GM23338 (cell line): ENCODE measurements around the gene TMPRSS13. TPM values are rescaled to one million over a fixed set of nuclear protein-coding genes. Genes with fewer than 3 reads are reported as not detected.

ENCODE experiments used
- ATAC-seq: fragments of 200-7000 bp; cut with Tn5 transposase; 3 replicates; pipeline ENCODE4 v1.9.1; 2020
- DNase-seq: peaks from one replicate; pipeline ENCODE4 v3.0.0-alpha.2; 2015; ENCODE audit warnings: low spot score
- H2AFZ ChIP-seq: fragments of 200-600 bp; sonication (generic); 2 replicates; pipeline ENCODE4 v1.8.0; 2016; ENCODE audit warnings: antibody characterized with exemption, mild to moderate bottlenecking, moderate library complexity
- H3F3A ChIP-seq: fragments of 200-600 bp; sonication (generic); replicated peaks from 2 replicates; pipeline ENCODE4 v1.8.0; 2017; ENCODE audit warnings: antibody characterized with exemption, mixed run types, low read depth
- H3K27ac ChIP-seq: fragments of 200-600 bp; sonication (generic); 2 replicates; pipeline ENCODE4 v1.6.1; 2016; ENCODE audit warnings: low read depth
- H3K27me3 ChIP-seq: fragments of 200-600 bp; sonication (generic); 2 replicates; pipeline ENCODE4 v1.8.0; 2016; ENCODE audit warnings: mild to moderate bottlenecking, mixed run types, moderate library complexity; ENCODE audit not compliant: insufficient read depth
- H3K36me3 ChIP-seq: fragments of 200-600 bp; sonication (generic); 2 replicates; pipeline ENCODE4 v1.8.0; 2016; ENCODE audit warnings: mild to moderate bottlenecking; ENCODE audit not compliant: insufficient read depth
- H3K4me1 ChIP-seq: fragments of 200-600 bp; sonication (generic); 2 replicates; pipeline ENCODE4 v1.8.0; 2016; ENCODE audit warnings: mild to moderate bottlenecking, moderate library complexity; ENCODE audit not compliant: insufficient read depth
- H3K4me2 ChIP-seq: fragments of 200-600 bp; sonication (generic); 2 replicates; pipeline ENCODE4 v1.7.1; 2017; ENCODE audit warnings: mixed run types
- H3K4me3 ChIP-seq: fragments of 200-600 bp; sonication (generic); 2 replicates; pipeline ENCODE4 v1.6.1; 2016; ENCODE audit warnings: mixed run types
- H3K79me2 ChIP-seq: fragments of 200-600 bp; sonication (generic); replicated peaks from 2 replicates; pipeline ENCODE4 v1.8.0; 2017; ENCODE audit warnings: mild to moderate bottlenecking; ENCODE audit not compliant: insufficient read depth
- H3K9me2 ChIP-seq: fragments of 200-600 bp; sonication (generic); 2 replicates; pipeline ENCODE4 v1.8.0; 2017; ENCODE audit not compliant: insufficient read depth
- H4K20me1 ChIP-seq: fragments of 200-600 bp; sonication (generic); replicated peaks from 2 replicates; pipeline ENCODE4 v1.8.0; 2017; ENCODE audit warnings: mild to moderate bottlenecking; ENCODE audit not compliant: insufficient read depth
- H3K27ac Mint-ChIP-seq: 2 replicates; pipeline ENCODE4 v1.8.0; 2020; ENCODE audit warnings: inconsistent platforms, mild to moderate bottlenecking, moderate library complexity, mixed read lengths
- H3K27me3 Mint-ChIP-seq: 3 replicates; pipeline ENCODE4 v1.8.0; 2022; ENCODE audit warnings: low read depth, mild to moderate bottlenecking, moderate library complexity, mixed read lengths, inconsistent platforms; ENCODE audit not compliant: insufficient read depth, poor library complexity
- H3K36me3 Mint-ChIP-seq: 3 replicates; pipeline ENCODE4 v1.8.0; 2021; ENCODE audit warnings: low read depth, mild to moderate bottlenecking, inconsistent platforms, moderate library complexity, mixed read lengths
- H3K4me1 Mint-ChIP-seq: 3 replicates; pipeline ENCODE4 v1.8.0; 2020; ENCODE audit warnings: mild to moderate bottlenecking, inconsistent platforms, mixed read lengths
- H3K4me3 Mint-ChIP-seq: 3 replicates; pipeline ENCODE4 v1.8.0; 2021; ENCODE audit warnings: moderate library complexity, mild to moderate bottlenecking, inconsistent platforms, mixed read lengths
- H3K9me3 Mint-ChIP-seq: 3 replicates; pipeline ENCODE4 v1.8.0; 2020; ENCODE audit warnings: moderate library complexity, mild to moderate bottlenecking, inconsistent platforms, mixed read lengths
- CREB1 ChIP-seq: fragments of 250-450 bp; sonication (Bioruptor Pico); IDR thresholded peaks from 2 replicates; pipeline ENCODE4 v1.5.0; 2020; ENCODE audit warnings: low read depth, mild to moderate bottlenecking, moderate library complexity
- CTCF ChIP-seq, 2 experiments: fragments of 200-600 bp in 1 of 2; sonication (generic) in 1 of 2; conservative IDR thresholded peaks; 2 replicates each; pipeline versions ENCODE4 v1.5.1 to v1.6.1; 2016 to 2017; ENCODE audit warnings: antibody characterized with exemption in 2 of 2, low read depth in 2 of 2, mild to moderate bottlenecking in 2 of 2, moderate library complexity in 1 of 2
- ETS1 ChIP-seq: IDR thresholded peaks from 2 replicates; pipeline ENCODE4 v1.6.1; 2016; ENCODE audit warnings: antibody characterized with exemption
- EZH2 ChIP-seq: fragments of 200-600 bp; sonication (generic); IDR thresholded peaks from one replicate; pipeline ENCODE4 v1.8.0; 2017; ENCODE audit warnings: antibody characterized with exemption, mild to moderate bottlenecking, low read depth; ENCODE audit not compliant: unreplicated experiment
- EZH2phosphoT487 ChIP-seq: fragments of 200-600 bp; sonication (generic); IDR thresholded peaks from one replicate; pipeline ENCODE4 v1.8.1; 2018; ENCODE audit warnings: antibody characterized with exemption; ENCODE audit not compliant: unreplicated experiment
- JUNB ChIP-seq: IDR thresholded peaks from one replicate; pipeline ENCODE4 v1.6.1; 2016; ENCODE audit warnings: antibody characterized with exemption; ENCODE audit not compliant: unreplicated experiment
- NANOG ChIP-seq: IDR thresholded peaks from 2 replicates; pipeline ENCODE4 v1.6.1; 2016; ENCODE audit warnings: antibody characterized with exemption, borderline replicate concordance
- POLR2AphosphoS5 ChIP-seq: IDR thresholded peaks from 2 replicates; pipeline ENCODE4 v1.6.1; 2016; ENCODE audit warnings: antibody characterized with exemption, low read depth
- REST ChIP-seq: IDR thresholded peaks from one replicate; pipeline ENCODE4 v1.6.1; 2018; ENCODE audit warnings: antibody characterized with exemption; ENCODE audit not compliant: unreplicated experiment
- STAT1 ChIP-seq: IDR thresholded peaks from one replicate; pipeline ENCODE4 v1.6.1; 2016; ENCODE audit warnings: antibody characterized with exemption; ENCODE audit not compliant: unreplicated experiment
- ZNF114 ChIP-seq: fragments of 250-450 bp; sonication (Bioruptor Pico); IDR thresholded peaks from 2 replicates; pipeline ENCODE4 v1.5.0; 2020; ENCODE audit warnings: mild to moderate bottlenecking, moderate library complexity
- ZNF331 ChIP-seq: fragments of 250-450 bp; sonication (Bioruptor Pico); IDR thresholded peaks from 2 replicates; pipeline ENCODE4 v1.5.0; 2020; ENCODE audit warnings: low read depth, mild to moderate bottlenecking, moderate library complexity
- ZNF462 ChIP-seq: fragments of 250-450 bp; sonication (Bioruptor Pico); IDR thresholded peaks from 2 replicates; pipeline ENCODE4 v1.5.0; 2020; ENCODE audit warnings: mild to moderate bottlenecking, moderate library complexity
- polyA plus RNA-seq: library from polyadenylated mRNA; unstranded; fragments of >200 nt; fragmentation: Nextera tagmentation; extraction: Ambion mirVana; gene quantifications from 2 replicates; pipeline ENCODE4 v1.2.1, GENCODE V29; 2016
- total RNA-seq: library from RNA; depleted of rRNA; stranded (reverse); fragments of >200 nt; shearing (Covaris generic); gene quantifications from 2 replicates; pipeline ENCODE4 v1.2.3, GENCODE V29; 2014

TMPRSS13 gene
- total and polyA plus RNA-seq, 2 experiments from 2014 or later = 0.31 TPM; not detected in 1

GRCh38 chr11:117878939-117879475 lies 50.2 kb downstream of the TMPRSS13 start:
- H3K27me3 Mint-ChIP-seq = peaks cover 18% of the 10 kb centered on the region
- no peak for DNase-seq
- TF ChIP-seq EZH2phosphoT487 (no peak), CTCF (conservative IDR thresholded peaks at IDR 0.05; ENCODE audit: low read depth in 2 of 2) (no peak), ZNF114 (CRISPR knock-in tag) (no peak), CREB1 (CRISPR knock-in tag) (no peak), EZH2 (no peak), REST (no peak), ZNF462 (no peak), ZNF331 (no peak), NANOG (no peak), ETS1 (no peak), JUNB (no peak), POLR2AphosphoS5 (no peak), STAT1 (no peak)
- Histone ChIP-seq H2AFZ (no peak overlapping the region), H3K4me1 (peaks cover 27% of the 10 kb centered on the region), H3K27ac (no peak overlapping the region), H3K36me3 (no peaks in the 10 kb centered on the region), H3K4me2 (no peak overlapping the region), H3F3A (no peaks in the 10 kb centered on the region; the same call in 1 of the 2 replicates), H3K79me2 (0 out of 2 replicates have a peak, but pooled peaks cover 1% of the 10 kb centered on the region), H4K20me1 (no peaks in the 10 kb centered on the region), H3K9me2 (no peaks in the 10 kb centered on the region), H3K27me3 (peaks cover 41% of the 10 kb centered on the region), H3K4me3 (no peak overlapping the region)
- no peak overlapping the region for H3K4me3 Mint-ChIP-seq
- peaks cover 35% of the 10 kb centered on the region for H3K4me1 Mint-ChIP-seq
- H3K36me3 Mint-ChIP-seq = no peaks in the 10 kb centered on the region
- H3K27ac Mint-ChIP-seq = no peak overlapping the region
- H3K9me3 Mint-ChIP-seq = no peaks in the 10 kb centered on the region
- ATAC-seq = no peak
